ENCODE results near the gene TIGAR. TPM values are rescaled to one million over a fixed set of nuclear protein-coding genes. Genes with fewer than 3 reads are reported as not detected.

The TIGAR gene
- total RNA-seq, 6 donors from 2014 or later = 4.9 to 19.5 (median 10.4) TPM

- WGBS, 2 donors = 85 to 88% methylated on average over 4 of the region's 4 CpGs
- Histone ChIP-seq H3K27ac (no peak overlapping the region), H3K4me3 (no peak overlapping the region), H3K27me3 (no peaks in the 10 kb centered on the region), H3K9me3 (no peaks in the 10 kb centered on the region), H3K4me1 (no peaks in the 10 kb centered on the region), H3K36me3 (no peaks in the 10 kb centered on the region)
- DNase-seq (no peak), ATAC-seq (ENCODE audit: low FRiP score in 2 of 2) (no peak)
- TF ChIP-seq POLR2A (IDR thresholded peaks at IDR 0.05) (no peak), EP300 (IDR thresholded peaks at IDR 0.05) (no peak), POLR2AphosphoS5 (IDR thresholded peaks at IDR 0.05) (no peak)
- TF ChIP-seq, protein P1, sequence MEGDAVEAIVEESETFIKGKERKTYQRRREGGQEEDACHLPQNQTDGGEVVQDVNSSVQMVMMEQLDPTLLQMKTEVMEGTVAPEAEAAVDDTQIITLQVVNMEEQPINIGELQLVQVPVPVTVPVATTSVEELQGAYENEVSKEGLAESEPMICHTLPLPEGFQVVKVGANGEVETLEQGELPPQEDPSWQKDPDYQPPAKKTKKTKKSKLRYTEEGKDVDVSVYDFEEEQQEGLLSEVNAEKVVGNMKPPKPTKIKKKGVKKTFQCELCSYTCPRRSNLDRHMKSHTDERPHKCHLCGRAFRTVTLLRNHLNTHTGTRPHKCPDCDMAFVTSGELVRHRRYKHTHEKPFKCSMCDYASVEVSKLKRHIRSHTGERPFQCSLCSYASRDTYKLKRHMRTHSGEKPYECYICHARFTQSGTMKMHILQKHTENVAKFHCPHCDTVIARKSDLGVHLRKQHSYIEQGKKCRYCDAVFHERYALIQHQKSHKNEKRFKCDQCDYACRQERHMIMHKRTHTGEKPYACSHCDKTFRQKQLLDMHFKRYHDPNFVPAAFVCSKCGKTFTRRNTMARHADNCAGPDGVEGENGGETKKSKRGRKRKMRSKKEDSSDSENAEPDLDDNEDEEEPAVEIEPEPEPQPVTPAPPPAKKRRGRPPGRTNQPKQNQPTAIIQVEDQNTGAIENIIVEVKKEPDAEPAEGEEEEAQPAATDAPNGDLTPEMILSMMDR (IDR thresholded peaks at IDR 0.05) = no peak
Observed at GRCh38 chr12:4402996-4403395, 82.0 kb downstream of the TIGAR start.

Other genes with a start within 250 kb of the TIGAR start
- 100 to 1,000 TPM in 1 of 6 donors, 10 to 100 TPM in 5; 47.1 to 101 (median 64.6) TPM for gene CCND2, start 47.5 kb upstream of the TIGAR start, total RNA-seq
- gene FGF23, start 58.5 kb downstream of the TIGAR start, total RNA-seq = not detected
- gene FGF6, start 124.6 kb downstream of the TIGAR start, total RNA-seq = not detected
- gene RAD51AP1, start 217.7 kb downstream of the TIGAR start, total RNA-seq = 1 to 10 TPM; 1.0 to 5.0 (median 2.1) TPM
- gene DYRK4, start 241.0 kb downstream of the TIGAR start, total RNA-seq = 10 to 100 TPM; 22.2 to 53.4 (median 36.6) TPM